NCI-H1694 (cell line): ENCODE data around the gene ANTXR1.
A peak's percentile ranks its signal among the peaks of the same experiment; 100 is the strongest.

Source experiments
- DNase-seq: peaks from one replicate; lab custom pipeline; 2025; lab: John Stamatoyannopoulos, UW

ANTXR1 gene

GRCh38 chr2:69097891-69098655, 85.1 kb downstream of the ANTXR1 start:
- no peak for DNase-seq

GRCh38 chr2:69099541-69099940, 86.6 kb downstream of the ANTXR1 start:
- no peak for DNase-seq

GRCh38 chr2:69100220-69100723, 87.3 kb downstream of the ANTXR1 start:
- no peak for DNase-seq

- no peak for DNase-seq
These were observed 89.1 kb downstream of the ANTXR1 start for GRCh38 chr2:69102041-69102593.

GRCh38 chr2:69103419-69103818, 90.4 kb downstream of the ANTXR1 start:
- no peak for DNase-seq

GRCh38 chr2:69104261-69104660, 91.3 kb downstream of the ANTXR1 start:
- no peak for DNase-seq

GRCh38 chr2:69109255-69109654, 96.3 kb downstream of the ANTXR1 start:
- DNase-seq = no peak

GRCh38 chr2:69111076-69111475, 98.1 kb downstream of the ANTXR1 start:
- no peak for DNase-seq

GRCh38 chr2:69113627-69114026, 100.6 kb downstream of the ANTXR1 start:
- no peak for DNase-seq

- no peak for DNase-seq
These were observed 101.6 kb downstream of the ANTXR1 start for GRCh38 chr2:69114534-69114933.

GRCh38 chr2:69116438-69116837, 103.5 kb downstream of the ANTXR1 start:
- no peak for DNase-seq

GRCh38 chr2:69118609-69119008, 105.6 kb downstream of the ANTXR1 start:
- DNase-seq = no peak

- DNase-seq = no peak
These were observed 106.3 kb downstream of the ANTXR1 start for GRCh38 chr2:69119104-69119894.

GRCh38 chr2:69122271-69122670, 109.3 kb downstream of the ANTXR1 start:
- DNase-seq = no peak

- no peak for DNase-seq
These were observed 110.2 kb downstream of the ANTXR1 start for GRCh38 chr2:69123182-69123581.

- no peak for DNase-seq
These were observed 111.4 kb downstream of the ANTXR1 start for GRCh38 chr2:69124343-69124742.

- DNase-seq = no peak
These were observed 112.8 kb downstream of the ANTXR1 start for GRCh38 chr2:69125816-69126215.

- no peak for DNase-seq
These were observed 113.4 kb downstream of the ANTXR1 start for GRCh38 chr2:69126341-69126740.

GRCh38 chr2:69131452-69131851, 118.5 kb downstream of the ANTXR1 start:
- DNase-seq = no peak

GRCh38 chr2:69131983-69132675, 119.2 kb downstream of the ANTXR1 start:
- peak; percentile 74 for DNase-seq

GRCh38 chr2:69132960-69133590, 120.1 kb downstream of the ANTXR1 start:
- DNase-seq = no peak

GRCh38 chr2:69133898-69134297, 120.9 kb downstream of the ANTXR1 start:
- no peak for DNase-seq
